Measurements from ENCODE around the gene ATP1A1. TPM values are rescaled to one million over a fixed set of nuclear protein-coding genes. Genes with fewer than 3 reads are reported as not detected.

ATP1A1 gene
- total and polyA plus RNA-seq, 9 of the 15 experiments (the other 6 are each of a cell fraction or from before 2014, with no cell fraction given): 99.3 to 513 (median 234) TPM

GRCh38 chr1:116408803-116409720, 36.0 kb downstream of the ATP1A1 start (continued):
- TF ChIP-seq CREB3 (tag; conservative IDR thresholded peaks at IDR 0.05; ENCODE audit: low read depth): no peak
- no peak for TF ChIP-seq RHOXF2B (CRISPR knock-in tag; conservative IDR thresholded peaks at IDR 0.05)
- TF ChIP-seq MTA3 (IDR thresholded peaks at IDR 0.05; ENCODE audit: borderline replicate concordance): 0 out of 2 replicates have a peak, but pooled peaks have one; percentile 53
- peak; percentile 93 for TF ChIP-seq DPF2 (IDR thresholded peaks at IDR 0.05)
- TF ChIP-seq ZNF589 (CRISPR knock-in tag; IDR thresholded peaks at IDR 0.05; ENCODE audit: low read depth): no peak
- no peak for TF ChIP-seq L3MBTL2 (IDR thresholded peaks at IDR 0.05)
- TF ChIP-seq CHD2 (IDR thresholded peaks at IDR 0.05; ENCODE audit: low read depth, low read length): no peak
- TF ChIP-seq GTF2A2 (tag; IDR thresholded peaks at IDR 0.05): no peak
- no peak for TF ChIP-seq IFI16 (CRISPR knock-in tag; IDR thresholded peaks at IDR 0.05)
- TF ChIP-seq NR0B1 (IDR thresholded peaks at IDR 0.05; ENCODE audit: partially characterized antibody): no peak
- peak; percentile 78 for TF ChIP-seq SMARCA4 (IDR thresholded peaks at IDR 0.05)
- no peak for TF ChIP-seq POLR2H (tag; IDR thresholded peaks at IDR 0.05; ENCODE audit: low read depth)
- no peak for TF ChIP-seq MCM5 (IDR thresholded peaks at IDR 0.05; ENCODE audit: low read depth)
- no peak; the same call in 1 of the 2 replicates for TF ChIP-seq GATAD2B (IDR thresholded peaks at IDR 0.05; ENCODE audit: borderline replicate concordance)
- peak; percentile 93 for TF ChIP-seq ARID1B (IDR thresholded peaks at IDR 0.05)
- TF ChIP-seq HMGN3 (IDR thresholded peaks at IDR 0.05; ENCODE audit: borderline replicate concordance, extremely low read depth, insufficient read length, low read depth, low read length): no peak
- no peak for TF ChIP-seq PHB (CRISPR knock-in tag; IDR thresholded peaks at IDR 0.05)
- TF ChIP-seq SPI1 (IDR thresholded peaks at IDR 0.05; ENCODE audit: borderline replicate concordance, low read depth, low read length): no peak
- no peak for TF ChIP-seq SAFB (IDR thresholded peaks at IDR 0.05; ENCODE audit: borderline replicate concordance, low read depth, low read length)
- TF ChIP-seq POLR3A (IDR thresholded peaks at IDR 0.05; ENCODE audit: borderline replicate concordance, extremely low read depth, insufficient read depth, insufficient read length): no peak
- TF ChIP-seq ZNF717 (CRISPR knock-in tag; IDR thresholded peaks at IDR 0.05): no peak
- TF ChIP-seq ZNF445 (CRISPR knock-in tag; IDR thresholded peaks at IDR 0.05; ENCODE audit: low read depth): no peak
